Neural cell (in vitro differentiated cells): Measurements from ENCODE around the gene LNX2. TPM values are rescaled to one million over a fixed set of nuclear protein-coding genes. Genes with fewer than 3 reads are reported as not detected.

Experiments
- H2AFZ ChIP-seq: fragments of 200-600, 300-800 bp; sonication (generic), shearing (Covaris generic); 2 replicates; pipeline ENCODE4 v1.6.0; 2014; ENCODE audit warnings: low read depth, mild to moderate bottlenecking, antibody characterized with exemption, low read length, moderate library complexity
- H3F3A ChIP-seq: fragments of 200-600 bp; shearing (Covaris generic); 2 replicates; pipeline ENCODE4 v1.6.1; 2016; ENCODE audit warnings: mild to moderate bottlenecking, moderate library complexity, mixed read lengths, antibody characterized with exemption, low read length; ENCODE audit not compliant: insufficient read depth, poor library complexity, severe bottlenecking
- H3K27ac ChIP-seq: fragments of 200-600, 300-800 bp; sonication (generic), shearing (Covaris generic); 2 replicates; pipeline ENCODE4 v1.5.1; 2014; ENCODE audit warnings: mild to moderate bottlenecking, low read length, moderate library complexity
- H3K27me3 ChIP-seq: fragments of 300-800, 200-600 bp; sonication (generic), shearing (Covaris generic); 2 replicates; pipeline ENCODE4 v1.6.0; 2014; ENCODE audit warnings: mild to moderate bottlenecking, low read depth, low read length, moderate library complexity; ENCODE audit not compliant: insufficient read depth
- H3K36me3 ChIP-seq: fragments of 300-800, 200-600 bp; sonication (generic), shearing (Covaris generic); 2 replicates; pipeline ENCODE4 v1.5.1; 2014; ENCODE audit warnings: mild to moderate bottlenecking, antibody characterized with exemption, low read length, moderate library complexity; ENCODE audit not compliant: insufficient read depth
- H3K4me2 ChIP-seq: fragments of 300-800, 200-600 bp; sonication (generic), shearing (Covaris generic); 2 replicates; pipeline ENCODE4 v1.6.0; 2014; ENCODE audit warnings: mild to moderate bottlenecking, low read length
- H3K4me3 ChIP-seq: fragments of 300-800, 200-600 bp; sonication (generic), shearing (Covaris generic); 2 replicates; pipeline ENCODE4 v1.5.1; 2014; ENCODE audit warnings: mild to moderate bottlenecking, low read length, moderate library complexity
- H3K79me2 ChIP-seq: fragments of 200-600 bp; shearing (Covaris generic); replicated peaks from 2 replicates; pipeline ENCODE4 v1.6.0; 2014; ENCODE audit warnings: mild to moderate bottlenecking, low read length, moderate library complexity; ENCODE audit not compliant: insufficient read depth
- H3K9ac ChIP-seq: fragments of 300-800, 200-600 bp; sonication (generic), shearing (Covaris generic); 2 replicates; pipeline ENCODE4 v1.6.1; 2016; ENCODE audit warnings: mild to moderate bottlenecking, low read length, mixed read lengths
- H3K9me2 ChIP-seq: fragments of 200-600 bp; shearing (Covaris generic); 2 replicates; pipeline ENCODE4 v1.6.1; 2016; ENCODE audit warnings: mild to moderate bottlenecking, low read length, mixed read lengths; ENCODE audit not compliant: insufficient read depth
- H3K9me3 ChIP-seq: fragments of 200-600, 300-800 bp; sonication (generic), shearing (Covaris generic); 2 replicates; pipeline ENCODE4 v1.6.1; 2016; ENCODE audit warnings: mild to moderate bottlenecking, mixed run types, low read length, moderate library complexity, mixed read lengths
- H4K20me1 ChIP-seq: fragments of 200-600 bp; shearing (Covaris generic); 2 replicates; pipeline ENCODE4 v1.6.1; 2016; ENCODE audit warnings: mild to moderate bottlenecking, mixed run types; ENCODE audit not compliant: insufficient read depth
- EZH2 ChIP-seq: fragments of 200-600, 300-800 bp; shearing (Covaris generic), sonication (generic); IDR thresholded peaks from 2 replicates; pipeline ENCODE4 v1.6.1; 2014; ENCODE audit warnings: antibody characterized with exemption, low read length, borderline replicate concordance, mild to moderate bottlenecking; ENCODE audit not compliant: insufficient read depth, poor library complexity, severe bottlenecking
- RAD21 ChIP-seq: fragments of 450-650 bp; conservative IDR thresholded peaks from 2 replicates; pipeline ENCODE4 v1.6.1; 2014; ENCODE audit warnings: antibody characterized with exemption, mild to moderate bottlenecking, moderate library complexity
- SMC3 ChIP-seq: fragments of 450-650 bp; conservative IDR thresholded peaks from 2 replicates; pipeline ENCODE4 v1.6.1; 2014; ENCODE audit warnings: antibody characterized with exemption, mild to moderate bottlenecking, moderate library complexity; ENCODE audit not compliant: poor library complexity
- TAF1 ChIP-seq: IDR thresholded peaks from 2 replicates; pipeline ENCODE4 v1.6.1; 2012; ENCODE audit warnings: low read depth
- polyA plus RNA-seq: library from polyadenylated mRNA; depleted of rRNA; stranded (reverse); fragments of >200 nt; gene quantifications from 2 replicates; pipeline ENCODE4 v1.2.3, GENCODE V29; 2014
- TF ChIP-seq, protein P1 (sequence below): fragments of 450-650 bp; IDR thresholded peaks from 2 replicates; pipeline ENCODE4 v1.5.1; 2014; ENCODE audit warnings: antibody characterized with exemption, mild to moderate bottlenecking, moderate library complexity; ENCODE audit not compliant: poor library complexity, severe bottlenecking
- TF ChIP-seq, protein P2 (sequence below): IDR thresholded peaks from 2 replicates; pipeline ENCODE4 v1.6.1; 2012; ENCODE audit warnings: borderline replicate concordance

Gene LNX2
- polyA plus RNA-seq, 1 donor from 2014 or later: 4.2 TPM

DNA sequence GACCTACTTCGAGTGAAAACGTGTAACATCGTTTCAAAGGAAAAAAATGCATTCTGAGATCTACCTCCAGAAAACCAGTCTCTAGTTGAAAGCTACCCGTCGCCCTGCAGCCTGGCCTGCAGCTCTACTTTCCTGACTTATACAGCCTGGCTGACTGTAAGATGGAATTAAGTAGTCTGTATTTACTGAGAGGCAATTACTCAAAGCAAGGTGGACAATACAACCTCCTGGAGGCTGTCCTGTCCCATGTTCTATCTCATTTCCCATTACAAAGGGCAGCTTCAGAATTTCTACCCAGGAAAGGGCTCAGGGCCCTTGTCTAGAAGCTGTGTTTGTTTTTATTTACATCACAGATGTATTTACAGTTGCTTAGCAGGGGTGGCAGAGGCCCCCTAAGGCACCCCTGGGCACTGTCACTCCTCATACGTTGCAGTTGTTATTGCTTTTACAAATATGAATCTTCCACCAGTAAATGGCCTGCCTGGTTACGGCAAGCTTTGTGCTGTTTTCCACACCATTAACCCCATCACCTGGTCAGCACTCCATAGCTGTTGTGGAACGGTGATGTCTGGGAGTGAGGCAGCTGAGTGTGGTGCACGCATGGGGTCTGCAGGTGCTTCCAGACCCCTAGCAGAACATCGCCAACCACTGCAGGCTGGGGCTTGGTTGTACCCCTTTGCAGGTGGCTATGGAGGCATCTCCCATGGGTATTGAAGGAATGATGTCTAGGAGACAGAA lies 123.6 kb downstream of the LNX2 start:
- Histone ChIP-seq H3K9me3 (no peaks in the 10 kb centered on the region), H3K4me2 (no peak overlapping the region), H3K36me3 (no peaks in the 10 kb centered on the region), H3K9ac (no peak overlapping the region), H3K27ac (no peak overlapping the region), H3K9me2 (no peaks in the 10 kb centered on the region), H2AFZ (no peak overlapping the region), H3F3A (no peaks in the 10 kb centered on the region), H3K79me2 (no peaks in the 10 kb centered on the region), H4K20me1 (no peaks in the 10 kb centered on the region), H3K4me3 (no peak overlapping the region), H3K27me3 (no peaks in the 10 kb centered on the region)
- TF ChIP-seq SMC3 (no peak), TAF1 (no peak)
- TF ChIP-seq, protein P1, sequence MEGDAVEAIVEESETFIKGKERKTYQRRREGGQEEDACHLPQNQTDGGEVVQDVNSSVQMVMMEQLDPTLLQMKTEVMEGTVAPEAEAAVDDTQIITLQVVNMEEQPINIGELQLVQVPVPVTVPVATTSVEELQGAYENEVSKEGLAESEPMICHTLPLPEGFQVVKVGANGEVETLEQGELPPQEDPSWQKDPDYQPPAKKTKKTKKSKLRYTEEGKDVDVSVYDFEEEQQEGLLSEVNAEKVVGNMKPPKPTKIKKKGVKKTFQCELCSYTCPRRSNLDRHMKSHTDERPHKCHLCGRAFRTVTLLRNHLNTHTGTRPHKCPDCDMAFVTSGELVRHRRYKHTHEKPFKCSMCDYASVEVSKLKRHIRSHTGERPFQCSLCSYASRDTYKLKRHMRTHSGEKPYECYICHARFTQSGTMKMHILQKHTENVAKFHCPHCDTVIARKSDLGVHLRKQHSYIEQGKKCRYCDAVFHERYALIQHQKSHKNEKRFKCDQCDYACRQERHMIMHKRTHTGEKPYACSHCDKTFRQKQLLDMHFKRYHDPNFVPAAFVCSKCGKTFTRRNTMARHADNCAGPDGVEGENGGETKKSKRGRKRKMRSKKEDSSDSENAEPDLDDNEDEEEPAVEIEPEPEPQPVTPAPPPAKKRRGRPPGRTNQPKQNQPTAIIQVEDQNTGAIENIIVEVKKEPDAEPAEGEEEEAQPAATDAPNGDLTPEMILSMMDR: no peak
- TF ChIP-seq, protein P2, sequence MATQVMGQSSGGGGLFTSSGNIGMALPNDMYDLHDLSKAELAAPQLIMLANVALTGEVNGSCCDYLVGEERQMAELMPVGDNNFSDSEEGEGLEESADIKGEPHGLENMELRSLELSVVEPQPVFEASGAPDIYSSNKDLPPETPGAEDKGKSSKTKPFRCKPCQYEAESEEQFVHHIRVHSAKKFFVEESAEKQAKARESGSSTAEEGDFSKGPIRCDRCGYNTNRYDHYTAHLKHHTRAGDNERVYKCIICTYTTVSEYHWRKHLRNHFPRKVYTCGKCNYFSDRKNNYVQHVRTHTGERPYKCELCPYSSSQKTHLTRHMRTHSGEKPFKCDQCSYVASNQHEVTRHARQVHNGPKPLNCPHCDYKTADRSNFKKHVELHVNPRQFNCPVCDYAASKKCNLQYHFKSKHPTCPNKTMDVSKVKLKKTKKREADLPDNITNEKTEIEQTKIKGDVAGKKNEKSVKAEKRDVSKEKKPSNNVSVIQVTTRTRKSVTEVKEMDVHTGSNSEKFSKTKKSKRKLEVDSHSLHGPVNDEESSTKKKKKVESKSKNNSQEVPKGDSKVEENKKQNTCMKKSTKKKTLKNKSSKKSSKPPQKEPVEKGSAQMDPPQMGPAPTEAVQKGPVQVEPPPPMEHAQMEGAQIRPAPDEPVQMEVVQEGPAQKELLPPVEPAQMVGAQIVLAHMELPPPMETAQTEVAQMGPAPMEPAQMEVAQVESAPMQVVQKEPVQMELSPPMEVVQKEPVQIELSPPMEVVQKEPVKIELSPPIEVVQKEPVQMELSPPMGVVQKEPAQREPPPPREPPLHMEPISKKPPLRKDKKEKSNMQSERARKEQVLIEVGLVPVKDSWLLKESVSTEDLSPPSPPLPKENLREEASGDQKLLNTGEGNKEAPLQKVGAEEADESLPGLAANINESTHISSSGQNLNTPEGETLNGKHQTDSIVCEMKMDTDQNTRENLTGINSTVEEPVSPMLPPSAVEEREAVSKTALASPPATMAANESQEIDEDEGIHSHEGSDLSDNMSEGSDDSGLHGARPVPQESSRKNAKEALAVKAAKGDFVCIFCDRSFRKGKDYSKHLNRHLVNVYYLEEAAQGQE: no peak

DNA sequence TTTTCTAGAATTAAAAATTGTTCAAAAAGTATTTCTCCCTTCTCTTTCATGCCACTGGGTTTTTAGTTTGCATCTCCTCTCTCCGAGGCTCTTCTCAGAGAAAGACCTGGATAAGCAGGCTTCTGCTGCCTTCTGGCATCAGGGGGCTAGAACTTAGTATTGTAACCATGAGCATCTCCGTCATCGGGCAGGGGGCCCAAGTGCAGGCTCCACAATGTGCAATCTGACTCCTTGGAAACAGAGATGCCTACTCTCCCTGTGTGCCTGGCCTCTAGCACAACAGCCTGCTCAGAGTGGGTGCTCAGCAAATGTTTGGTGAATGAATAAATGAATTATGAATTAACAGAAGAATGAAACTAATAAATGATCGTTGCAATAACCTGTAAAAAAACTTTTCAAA lies 124.3 kb downstream of the LNX2 start:
- H3F3A ChIP-seq: no peaks in the 10 kb centered on the region
- no peak overlapping the region for H3K27ac ChIP-seq
- TF ChIP-seq, protein P1: no peak
- TF ChIP-seq EZH2: no peak
- no peak for TF ChIP-seq RAD21
- no peaks in the 10 kb centered on the region for H3K9me2 ChIP-seq
- no peaks in the 10 kb centered on the region for H3K9me3 ChIP-seq
- no peaks in the 10 kb centered on the region for H4K20me1 ChIP-seq
- no peak overlapping the region for H3K4me2 ChIP-seq
- H3K27me3 ChIP-seq: no peaks in the 10 kb centered on the region
- no peak overlapping the region for H3K4me3 ChIP-seq
- no peak overlapping the region for H2AFZ ChIP-seq
- no peaks in the 10 kb centered on the region for H3K36me3 ChIP-seq
- no peak overlapping the region for H3K9ac ChIP-seq
- no peaks in the 10 kb centered on the region for H3K79me2 ChIP-seq

Other genes with a start within 250 kb of the LNX2 start
- gene GTF3A, start 195.9 kb downstream of the LNX2 start, polyA plus RNA-seq: 104 and 111 TPM in 2 replicates
- gene MTIF3, start 170.0 kb downstream of the LNX2 start, polyA plus RNA-seq: 66.5 and 68.8 TPM in 2 replicates
- 134 and 179 TPM in 2 replicates for gene POLR1D, start 1.4 kb upstream of the LNX2 start, polyA plus RNA-seq
- gene GSX1, start 172.0 kb upstream of the LNX2 start, polyA plus RNA-seq: not detected in 2 replicates